HL-60 (cell line): ENCODE results near the gene TMPRSS9.

ENCODE experiments used
- CTCF ChIP-seq: IDR thresholded peaks from one replicate; pipeline ENCODE4 v1.5.1; 2011; ENCODE audit warnings: low read length, control low read depth, inconsistent platforms; ENCODE audit not compliant: insufficient read depth
- GABPA ChIP-seq: IDR thresholded peaks from 2 replicates; pipeline ENCODE4 v1.6.1; 2012; ENCODE audit warnings: low read depth
- POLR2AphosphoS5 ChIP-seq: IDR thresholded peaks from 2 replicates; pipeline ENCODE4 v1.6.1; 2012; ENCODE audit warnings: low read depth
- SPI1 ChIP-seq: IDR thresholded peaks from 2 replicates; pipeline ENCODE4 v1.6.1; 2012; ENCODE audit warnings: low read depth, mild to moderate bottlenecking, borderline replicate concordance
- TF ChIP-seq, protein P1 (sequence below): IDR thresholded peaks from 2 replicates; pipeline ENCODE4 v1.6.1; 2012; ENCODE audit warnings: low read depth; ENCODE audit not compliant: insufficient replicate concordance

DNA sequence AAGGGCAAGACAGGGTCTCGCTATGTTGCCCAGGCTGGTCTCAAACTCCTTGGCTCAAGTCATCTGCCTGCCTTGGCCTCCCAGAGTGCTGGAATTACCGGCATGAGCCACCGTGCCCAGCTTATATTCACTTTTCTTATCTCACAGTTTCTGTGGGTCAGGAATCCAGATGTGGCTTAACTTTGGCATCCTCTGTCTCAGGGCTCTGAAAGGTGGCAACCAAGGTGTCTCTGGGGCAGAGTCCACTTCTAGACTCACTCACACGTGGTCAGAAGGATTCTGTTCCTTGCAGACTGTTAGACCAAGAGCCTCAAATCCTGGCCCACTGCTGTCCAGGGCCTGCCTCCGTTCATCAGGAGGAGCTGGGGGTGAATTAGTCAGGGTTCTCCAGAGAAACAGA lies 104.3 kb downstream of the TMPRSS9 start:
- no peak for TF ChIP-seq CTCF
- TF ChIP-seq POLR2AphosphoS5 = no peak
- TF ChIP-seq GABPA = no peak
- TF ChIP-seq, protein P1, sequence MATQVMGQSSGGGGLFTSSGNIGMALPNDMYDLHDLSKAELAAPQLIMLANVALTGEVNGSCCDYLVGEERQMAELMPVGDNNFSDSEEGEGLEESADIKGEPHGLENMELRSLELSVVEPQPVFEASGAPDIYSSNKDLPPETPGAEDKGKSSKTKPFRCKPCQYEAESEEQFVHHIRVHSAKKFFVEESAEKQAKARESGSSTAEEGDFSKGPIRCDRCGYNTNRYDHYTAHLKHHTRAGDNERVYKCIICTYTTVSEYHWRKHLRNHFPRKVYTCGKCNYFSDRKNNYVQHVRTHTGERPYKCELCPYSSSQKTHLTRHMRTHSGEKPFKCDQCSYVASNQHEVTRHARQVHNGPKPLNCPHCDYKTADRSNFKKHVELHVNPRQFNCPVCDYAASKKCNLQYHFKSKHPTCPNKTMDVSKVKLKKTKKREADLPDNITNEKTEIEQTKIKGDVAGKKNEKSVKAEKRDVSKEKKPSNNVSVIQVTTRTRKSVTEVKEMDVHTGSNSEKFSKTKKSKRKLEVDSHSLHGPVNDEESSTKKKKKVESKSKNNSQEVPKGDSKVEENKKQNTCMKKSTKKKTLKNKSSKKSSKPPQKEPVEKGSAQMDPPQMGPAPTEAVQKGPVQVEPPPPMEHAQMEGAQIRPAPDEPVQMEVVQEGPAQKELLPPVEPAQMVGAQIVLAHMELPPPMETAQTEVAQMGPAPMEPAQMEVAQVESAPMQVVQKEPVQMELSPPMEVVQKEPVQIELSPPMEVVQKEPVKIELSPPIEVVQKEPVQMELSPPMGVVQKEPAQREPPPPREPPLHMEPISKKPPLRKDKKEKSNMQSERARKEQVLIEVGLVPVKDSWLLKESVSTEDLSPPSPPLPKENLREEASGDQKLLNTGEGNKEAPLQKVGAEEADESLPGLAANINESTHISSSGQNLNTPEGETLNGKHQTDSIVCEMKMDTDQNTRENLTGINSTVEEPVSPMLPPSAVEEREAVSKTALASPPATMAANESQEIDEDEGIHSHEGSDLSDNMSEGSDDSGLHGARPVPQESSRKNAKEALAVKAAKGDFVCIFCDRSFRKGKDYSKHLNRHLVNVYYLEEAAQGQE = no peak
- no peak for TF ChIP-seq SPI1
